GM19324 (cell line): Measurements from ENCODE around the gene LDLRAD4.

Experiments
- ATAC-seq: cut with Tn5 transposase; IDR thresholded peaks from one replicate; pipeline ENCODE4 v1.9.1; 2021; ENCODE audit warnings: mild to moderate bottlenecking, moderate library complexity; ENCODE audit not compliant: unreplicated experiment, low FRiP score

LDLRAD4 gene

GRCh38 chr18:13226533-13227144 is 8.1 kb downstream of the LDLRAD4 start:
- ATAC-seq: no peak

- ATAC-seq: no peak
Observed at GRCh38 chr18:13227910-13228309, 9.3 kb downstream of the LDLRAD4 start.

- no peak for ATAC-seq
Observed at GRCh38 chr18:13229001-13229671, 10.6 kb downstream of the LDLRAD4 start.

- no peak for ATAC-seq
Observed at GRCh38 chr18:13231151-13231550, 12.6 kb downstream of the LDLRAD4 start.

- ATAC-seq: no peak
Observed at GRCh38 chr18:13232086-13232917, 13.7 kb downstream of the LDLRAD4 start.

- ATAC-seq: no peak
Observed at GRCh38 chr18:13232971-13233786, 14.6 kb downstream of the LDLRAD4 start.

GRCh38 chr18:13233787-13234783 is 15.5 kb downstream of the LDLRAD4 start:
- no peak for ATAC-seq

- ATAC-seq: no peak
Observed at GRCh38 chr18:13235421-13235831, 16.9 kb downstream of the LDLRAD4 start.

GRCh38 chr18:13235981-13236380 is 17.4 kb downstream of the LDLRAD4 start:
- ATAC-seq: no peak

- no peak for ATAC-seq
Observed at GRCh38 chr18:13236411-13236810, 17.9 kb downstream of the LDLRAD4 start.

- ATAC-seq: no peak
Observed at GRCh38 chr18:13237073-13237472, 18.5 kb downstream of the LDLRAD4 start.

- ATAC-seq: no peak
Observed at GRCh38 chr18:13237641-13238040, 19.1 kb downstream of the LDLRAD4 start.

GRCh38 chr18:13239171-13239956 is 20.8 kb downstream of the LDLRAD4 start:
- no peak for ATAC-seq

GRCh38 chr18:13240060-13240725 is 21.6 kb downstream of the LDLRAD4 start:
- no peak for ATAC-seq

GRCh38 chr18:13241083-13241892 is 22.7 kb downstream of the LDLRAD4 start:
- no peak for ATAC-seq

GRCh38 chr18:13241893-13242175 is 23.3 kb downstream of the LDLRAD4 start:
- no peak for ATAC-seq

GRCh38 chr18:13242797-13243196 is 24.2 kb downstream of the LDLRAD4 start:
- no peak for ATAC-seq

- ATAC-seq: no peak
Observed at GRCh38 chr18:13243363-13243762, 24.8 kb downstream of the LDLRAD4 start.
